Natural killer cell (primary cell): ENCODE measurements around the gene PLIN4. TPM values are rescaled to one million over a fixed set of nuclear protein-coding genes. Genes with fewer than 3 reads are reported as not detected.

Experiments
- ATAC-seq, 3 donors: fragments of 150-1000 bp in 2 of 3; fragments of 200-7000 bp in 1 of 3; cut with Tn5 transposase; 1 replicate in 1 of 3; 2 replicates in 2 of 3; pipeline ENCODE4 v1.10.0; 2021; ENCODE audit warnings: mild to moderate bottlenecking in 2 of 3, moderate library complexity in 2 of 3
- DNase-seq, 2 donors: peaks; one replicate each; pipeline versions ENCODE4 v3.0.0 to v3.0.0-alpha.2; 2013 to 2021; ENCODE audit warnings: mixed read lengths in 1 of 2
- H3K27ac ChIP-seq: one replicate; pipeline ENCODE4 v1.5.1; 2013; ENCODE audit warnings: mild to moderate bottlenecking, low read length
- H3K27me3 ChIP-seq: one replicate; pipeline ENCODE4 v1.6.1; 2013; ENCODE audit warnings: low read length; ENCODE audit not compliant: control insufficient read depth, insufficient read depth
- H3K36me3 ChIP-seq: one replicate; pipeline ENCODE4 v1.6.1; 2013; ENCODE audit warnings: low read length; ENCODE audit not compliant: control insufficient read depth, insufficient read depth
- H3K4me1 ChIP-seq: one replicate; pipeline ENCODE4 v1.6.1; 2013; ENCODE audit warnings: low read length; ENCODE audit not compliant: control insufficient read depth, insufficient read depth
- H3K4me3 ChIP-seq: one replicate; pipeline ENCODE4 v1.5.1; 2013; ENCODE audit warnings: low read length
- H3K9me3 ChIP-seq: one replicate; pipeline ENCODE4 v1.6.1; 2013; ENCODE audit warnings: low read length; ENCODE audit not compliant: control insufficient read depth, insufficient read depth
- H3K27ac Mint-ChIP-seq, 2 donors: one replicate each; pipeline ENCODE4 v1.8.0; 2022; ENCODE audit warnings: mild to moderate bottlenecking in 2 of 2, mixed read lengths in 2 of 2, moderate library complexity in 1 of 2
- H3K27me3 Mint-ChIP-seq, 2 donors: one replicate each; pipeline ENCODE4 v1.8.0; 2022; ENCODE audit warnings: low read depth in 2 of 2, mixed read lengths in 2 of 2
- H3K36me3 Mint-ChIP-seq: one replicate; pipeline ENCODE4 v1.8.0; 2022; ENCODE audit warnings: mixed read lengths
- H3K4me1 Mint-ChIP-seq, 2 donors: one replicate each; pipeline ENCODE4 v1.8.0; 2022; ENCODE audit warnings: mixed read lengths in 2 of 2
- H3K4me3 Mint-ChIP-seq: one replicate; pipeline ENCODE4 v1.8.0; 2022; ENCODE audit warnings: mild to moderate bottlenecking, moderate library complexity, mixed read lengths
- H3K9me3 Mint-ChIP-seq, 2 donors: one replicate each; pipeline ENCODE4 v1.8.0; 2022; ENCODE audit warnings: mixed read lengths in 2 of 2
- CTCF ChIP-seq: fragments of 200-600 bp; IDR thresholded peaks from one replicate; pipeline ENCODE4 v1.8.0; 2022; ENCODE audit warnings: antibody characterized with exemption
- WGBS: methylation state at CpG from one replicate; pipeline ENCODE4 v1.1.7; 2013; ENCODE audit warnings: missing lambda C conversion rate; ENCODE audit not compliant: insufficient coverage; 5-methylcytosine and 5-hydroxymethylcytosine counted together
- intact Hi-C: fragments of 100-400 bp; cut with micrococcal nuclease; formaldehyde crosslinking; loops from one replicate; pipeline ENCODE4 v1.14.2; 2022
- total RNA-seq, 4 donors: library from RNA; stranded (reverse); fragments of 120-200 nt in 1 of 4; gene quantifications; one replicate each; pipeline versions ENCODE4 v1.2.3 to v1.2.4, GENCODE V29; 2013 to 2022

PLIN4 gene
- total RNA-seq, 3 donors from 2014 or later (not counting 1 experiment from before 2014, with no cell fraction given): 0.33 TPM; not detected in 2

GRCh38 chr19:4498694-4499093, 19.6 kb downstream of the PLIN4 start:
- Mint-ChIP-seq H3K36me3 (no peaks in the 10 kb centered on the region), H3K4me3 (no peak overlapping the region), H3K4me1 (no peaks in the 10 kb centered on the region), H3K27ac (no peak overlapping the region), H3K9me3 (no peaks in the 10 kb centered on the region), H3K27me3 (no peaks in the 10 kb centered on the region)
- Histone ChIP-seq H3K36me3 (peaks cover 34% of the 10 kb centered on the region), H3K9me3 (no peaks in the 10 kb centered on the region), H3K27ac (no peak overlapping the region), H3K4me3 (no peak overlapping the region), H3K27me3 (no peaks in the 10 kb centered on the region), H3K4me1 (no peaks in the 10 kb centered on the region)
- ATAC-seq (no peak), DNase-seq (no peak)
- intact Hi-C loops: no loop called here
- TF ChIP-seq CTCF: no peak
- WGBS: 95% methylated on average over 12 of the region's 12 CpGs

GRCh38 chr19:4497770-4498389, 20.4 kb downstream of the PLIN4 start:
- Mint-ChIP-seq H3K36me3 (no peaks in the 10 kb centered on the region), H3K27me3 (no peaks in the 10 kb centered on the region), H3K27ac (no peak overlapping the region), H3K4me3 (no peak overlapping the region), H3K4me1 (no peaks in the 10 kb centered on the region), H3K9me3 (no peaks in the 10 kb centered on the region)
- Histone ChIP-seq H3K4me1 (no peaks in the 10 kb centered on the region), H3K36me3 (peaks cover 39% of the 10 kb centered on the region), H3K27me3 (no peaks in the 10 kb centered on the region), H3K27ac (no peak overlapping the region), H3K9me3 (no peaks in the 10 kb centered on the region), H3K4me3 (no peak overlapping the region)
- ATAC-seq (no peak), DNase-seq (no peak)
- TF ChIP-seq CTCF: no peak
- intact Hi-C loops: no loop called here
- WGBS: 92% methylated on average over 25 of the region's 25 CpGs

GRCh38 chr19:4496304-4496703, 22.0 kb downstream of the PLIN4 start:
- no peaks in the 10 kb centered on the region for H3K9me3 Mint-ChIP-seq
- ATAC-seq (no peak), DNase-seq (no peak)
- no peaks in the 10 kb centered on the region for H3K9me3 ChIP-seq
- 89% methylated on average over 16 of the region's 18 CpGs for WGBS
- H3K27me3 ChIP-seq: no peaks in the 10 kb centered on the region
- no peak overlapping the region for H3K27ac ChIP-seq
- no peaks in the 10 kb centered on the region for H3K27me3 Mint-ChIP-seq
- no peak overlapping the region for H3K27ac Mint-ChIP-seq
- H3K4me1 Mint-ChIP-seq: no peaks in the 10 kb centered on the region
- no peaks in the 10 kb centered on the region for H3K4me1 ChIP-seq
- no peak overlapping the region for H3K4me3 Mint-ChIP-seq
- H3K36me3 ChIP-seq: peaks cover 46% of the 10 kb centered on the region
- no peak overlapping the region for H3K4me3 ChIP-seq
- TF ChIP-seq CTCF: no peak
- H3K36me3 Mint-ChIP-seq: no peaks in the 10 kb centered on the region
- intact Hi-C loops: no loop called here

- H3K27me3 ChIP-seq: no peaks in the 10 kb centered on the region
- Mint-ChIP-seq H3K27ac (no peak overlapping the region), H3K4me3 (no peak overlapping the region), H3K9me3 (no peaks in the 10 kb centered on the region), H3K4me1 (no peaks in the 10 kb centered on the region), H3K27me3 (no peaks in the 10 kb centered on the region), H3K36me3 (no peaks in the 10 kb centered on the region)
- no peaks in the 10 kb centered on the region for H3K9me3 ChIP-seq
- TF ChIP-seq CTCF: no peak
- intact Hi-C loops: no loop called here
- 97% methylated on average over 12 of the region's 12 CpGs for WGBS
- H3K4me1 ChIP-seq: no peaks in the 10 kb centered on the region
- ATAC-seq: peak in 1 of 3 donors; percentile 21
- no peak overlapping the region for H3K27ac ChIP-seq
- H3K36me3 ChIP-seq: peaks cover 46% of the 10 kb centered on the region
- DNase-seq: no peak
- H3K4me3 ChIP-seq: no peak overlapping the region
These were observed 22.8 kb downstream of the PLIN4 start for GRCh38 chr19:4495471-4495870.
